Activated CD8-positive, alpha-beta memory T cell treated with anti-CD3 and anti-CD28 coated beads, Interleukin-2, amount 50 U/mL, for 24 hours (primary cell): Measurements from ENCODE around the gene HENMT1.

ENCODE experiments used
- DNase-seq: peaks from one replicate; pipeline ENCODE4 v3.0.0-alpha.2; 2020; ENCODE audit errors: extremely low read depth

The HENMT1 gene

GRCh38 chr1:108627951-108628350, 32.9 kb downstream of the HENMT1 start:
- DNase-seq = no peak

GRCh38 chr1:108627256-108627655, 33.6 kb downstream of the HENMT1 start:
- no peak for DNase-seq

GRCh38 chr1:108624069-108624468, 36.8 kb downstream of the HENMT1 start:
- DNase-seq = no peak

GRCh38 chr1:108617724-108618056, 43.2 kb downstream of the HENMT1 start:
- DNase-seq = no peak

GRCh38 chr1:108617008-108617723, 43.7 kb downstream of the HENMT1 start:
- no peak for DNase-seq

- no peak for DNase-seq
Measured at GRCh38 chr1:108615544-108615943, 45.3 kb downstream of the HENMT1 start.

- no peak for DNase-seq
Measured at GRCh38 chr1:108612496-108612895, 48.4 kb downstream of the HENMT1 start.

- DNase-seq = no peak
Measured at GRCh38 chr1:108611984-108612383, 48.9 kb downstream of the HENMT1 start.

- no peak for DNase-seq
Measured at GRCh38 chr1:108610073-108610472, 50.8 kb downstream of the HENMT1 start.

- DNase-seq = no peak
Measured at GRCh38 chr1:108609483-108610049, 51.3 kb downstream of the HENMT1 start.

GRCh38 chr1:108606478-108606877, 54.4 kb downstream of the HENMT1 start:
- DNase-seq = no peak

GRCh38 chr1:108605633-108606032, 55.3 kb downstream of the HENMT1 start:
- DNase-seq = no peak

- no peak for DNase-seq
Measured at GRCh38 chr1:108601708-108602410, 59.0 kb downstream of the HENMT1 start.

- DNase-seq = no peak
Measured at GRCh38 chr1:108600504-108600903, 60.4 kb downstream of the HENMT1 start.

GRCh38 chr1:108598340-108598739, 62.6 kb downstream of the HENMT1 start:
- DNase-seq = no peak
